Large intestine (tissue), 12 donors: Measurements from ENCODE around the gene CENPX. TPM values are rescaled to one million over a fixed set of nuclear protein-coding genes. Genes with fewer than 3 reads are reported as not detected.

ENCODE experiments used
- DNase-seq, 2 donors: peaks; one replicate each; pipeline versions ENCODE4 v3.0.0 to v3.0.0-alpha.2; 2013
- H3K27ac ChIP-seq: one replicate; pipeline ENCODE4 v1.5.1; 2013; ENCODE audit warnings: low read length
- H3K27me3 ChIP-seq: 2 replicates; pipeline ENCODE4 v1.6.1; 2013; ENCODE audit warnings: low read length; ENCODE audit not compliant: control insufficient read depth, insufficient read depth
- H3K36me3 ChIP-seq: 2 replicates; pipeline ENCODE4 v1.6.1; 2013; ENCODE audit warnings: low read length; ENCODE audit not compliant: control insufficient read depth, insufficient read depth
- H3K4me1 ChIP-seq: one replicate; pipeline ENCODE4 v1.6.1; 2013; ENCODE audit warnings: low read length; ENCODE audit not compliant: control insufficient read depth, insufficient read depth
- H3K4me3 ChIP-seq: one replicate; pipeline ENCODE4 v1.5.1; 2013; ENCODE audit warnings: low read length
- H3K9me3 ChIP-seq: one replicate; pipeline ENCODE4 v1.6.1; 2013; ENCODE audit warnings: mild to moderate bottlenecking, low read depth, low read length, moderate library complexity; ENCODE audit not compliant: control insufficient read depth
- WGBS: methylation state at CpG from one replicate; pipeline ENCODE4 v1.1.5; 2013; ENCODE audit warnings: low lambda C conversion rate; ENCODE audit not compliant: insufficient coverage; 5-methylcytosine and 5-hydroxymethylcytosine counted together
- long read RNA-seq, 11 donors: transcript quantifications; one replicate each; lab custom pipeline, GENCODE V29; 2026
- polyA plus RNA-seq: library from polyadenylated mRNA; unstranded; fragments of 120-200 nt; gene quantifications from one replicate; pipeline ENCODE4 v1.2.1, GENCODE V29; 2013

CENPX gene
- 48.0 TPM for polyA plus RNA-seq
- long read RNA-seq, donor 1, transcript CENPX-201 (4 exons, 751 nt) = major isoform, 19 of 27 reads
- long read RNA-seq, donor 1, partial matches to known transcripts = 0 of 27 reads
- long read RNA-seq, donor 1, other reads (novel, unspliced or antisense) = 0 of 27 reads
- long read RNA-seq, donor 2, transcript CENPX-201 (4 exons, 751 nt) = major isoform, 28 of 54 reads
- long read RNA-seq, donor 2, transcript CENPX-202 (5 exons, 805 nt) = minor isoform, 18 of 54 reads
- long read RNA-seq, donor 2, transcript CENPX-210 (5 exons, 730 nt) = minor isoform, 5 of 54 reads
- long read RNA-seq, donor 2, partial matches to known transcripts = 0 of 54 reads
- long read RNA-seq, donor 2, other reads (novel, unspliced or antisense) = 0 of 54 reads
- long read RNA-seq, donor 3 = 0 reads
- long read RNA-seq, donor 4, transcript CENPX-202 (5 exons, 805 nt) = major isoform, 5 of 8 reads
- long read RNA-seq, donor 4, partial matches to known transcripts = 0 of 8 reads
- long read RNA-seq, donor 4, other reads (novel, unspliced or antisense) = 0 of 8 reads
- long read RNA-seq, donor 5, transcript CENPX-201 (4 exons, 751 nt) = minor isoform, 9 of 33 reads
- long read RNA-seq, donor 5, transcript CENPX-202 (5 exons, 805 nt) = major isoform, 19 of 33 reads
- long read RNA-seq, donor 5, partial matches to known transcripts = 0 of 33 reads
- long read RNA-seq, donor 5, other reads (novel, unspliced or antisense) = 0 of 33 reads
- long read RNA-seq, donor 6, transcript CENPX-201 (4 exons, 751 nt) = minor isoform, 12 of 43 reads
- long read RNA-seq, donor 6, transcript CENPX-202 (5 exons, 805 nt) = major isoform, 13 of 43 reads
- long read RNA-seq, donor 6, partial matches to known transcripts = 0 of 43 reads
- long read RNA-seq, donor 6, other reads (novel, unspliced or antisense) = 14 of 43 reads
- long read RNA-seq, donor 7, transcript CENPX-201 (4 exons, 751 nt) = minor isoform, 6 of 23 reads
- long read RNA-seq, donor 7, transcript CENPX-202 (5 exons, 805 nt) = major isoform, 7 of 23 reads
- long read RNA-seq, donor 7, partial matches to known transcripts = 6 of 23 reads
- long read RNA-seq, donor 7, other reads (novel, unspliced or antisense) = 0 of 23 reads
- long read RNA-seq, donor 8, transcript CENPX-202 (5 exons, 805 nt) = minor isoform, 25 of 61 reads
- long read RNA-seq, donor 8, transcript CENPX-201 (4 exons, 751 nt) = major isoform, 33 of 61 reads
- long read RNA-seq, donor 8, partial matches to known transcripts = 0 of 61 reads
- long read RNA-seq, donor 8, other reads (novel, unspliced or antisense) = 0 of 61 reads
- long read RNA-seq, donor 9, transcript CENPX-202 (5 exons, 805 nt) = minor isoform, 14 of 35 reads
- long read RNA-seq, donor 9, transcript CENPX-201 (4 exons, 751 nt) = major isoform, 16 of 35 reads
- long read RNA-seq, donor 9, partial matches to known transcripts = 0 of 35 reads
- long read RNA-seq, donor 9, other reads (novel, unspliced or antisense) = 0 of 35 reads
- long read RNA-seq, donor 10, transcript CENPX-202 (5 exons, 805 nt) = minor isoform, 11 of 53 reads
- long read RNA-seq, donor 10, transcript CENPX-201 (4 exons, 751 nt) = major isoform, 26 of 53 reads
- long read RNA-seq, donor 10, partial matches to known transcripts = 6 of 53 reads
- long read RNA-seq, donor 10, other reads (novel, unspliced or antisense) = 0 of 53 reads
- long read RNA-seq, donor 11, transcript CENPX-201 (4 exons, 751 nt) = major isoform, 16 of 93 reads
- long read RNA-seq, donor 11, transcript CENPX-202 (5 exons, 805 nt) = minor isoform, 10 of 93 reads
- long read RNA-seq, donor 11, partial matches to known transcripts = 59 of 93 reads
- long read RNA-seq, donor 11, other reads (novel, unspliced or antisense) = 0 of 93 reads

DNA sequence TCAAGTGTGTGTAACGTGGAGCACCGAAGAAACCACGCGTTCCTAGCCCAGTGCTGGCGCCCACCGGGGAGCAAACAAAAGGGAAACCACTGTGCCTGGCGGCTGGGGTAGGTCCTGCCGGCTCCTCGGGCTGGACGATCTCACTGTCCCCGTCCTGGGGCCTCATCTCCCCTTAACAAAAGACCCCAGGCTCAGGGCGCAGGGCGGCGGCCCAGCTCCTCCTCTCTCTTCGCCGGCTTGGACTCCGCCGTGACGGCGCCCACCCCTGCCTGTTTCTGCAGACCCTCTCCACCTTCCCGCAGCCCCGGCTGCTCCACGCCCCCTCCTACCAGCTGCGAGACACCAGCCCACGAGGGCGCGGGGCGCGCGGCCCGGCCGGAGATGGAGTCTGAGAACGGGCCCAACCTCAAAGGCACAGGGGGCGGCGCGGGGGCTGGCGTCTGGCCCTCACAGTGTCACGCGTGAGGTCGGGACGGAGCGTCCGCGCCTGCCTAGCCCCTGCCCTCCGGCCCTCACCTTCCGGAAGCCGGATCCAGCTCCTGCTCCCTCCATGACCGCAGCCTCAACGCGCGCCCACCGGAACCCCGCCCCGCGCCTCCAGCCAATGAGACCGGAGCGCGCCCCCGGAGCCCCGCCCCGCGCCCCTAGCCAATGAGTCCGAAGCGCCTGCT lies at the start of gene CENPX:
CENPX (minus strand) TSS at position 569 of the 671 bp plus-strand sequence; CDS start at position 552, 17 bp downstream.
- H3K4me1 ChIP-seq = peaks cover 23% of the 10 kb centered on the region
- no peaks in the 10 kb centered on the region for H3K9me3 ChIP-seq
- H3K27me3 ChIP-seq = no peaks in the 10 kb centered on the region
- H3K4me3 ChIP-seq = peak within 1 kb of the TSS; percentile 97
- WGBS = no CpG with 5 or more reads among the region's 64 CpGs
- no peak within 1 kb of the TSS for H3K27ac ChIP-seq
- DNase-seq = no peak
- H3K36me3 ChIP-seq = peaks cover 27% of the 10 kb centered on the region

DNA sequence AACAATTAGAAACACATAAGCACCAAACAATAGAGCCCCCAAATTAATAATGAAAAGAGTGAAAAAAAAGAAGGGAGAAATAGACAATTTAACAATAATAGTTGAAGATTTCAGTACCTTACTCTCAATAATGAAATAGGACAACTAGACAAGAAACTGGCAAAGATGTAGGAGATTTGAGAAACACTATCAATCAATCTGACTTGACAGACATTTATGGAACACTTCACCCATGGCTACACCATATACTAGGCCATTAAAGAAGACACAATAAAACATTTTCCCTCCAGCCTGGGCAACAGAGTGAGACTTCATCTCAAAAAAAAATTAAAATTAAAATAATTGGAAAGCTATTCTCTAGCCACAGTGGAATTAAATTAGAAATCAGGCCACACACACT lies 47.9 kb upstream of the CENPX start:
- Histone ChIP-seq H3K4me1 (peaks cover 4% of the 10 kb centered on the region), H3K36me3 (no peaks in the 10 kb centered on the region), H3K4me3 (no peak overlapping the region), H3K9me3 (no peaks in the 10 kb centered on the region), H3K27ac (no peak overlapping the region), H3K27me3 (no peaks in the 10 kb centered on the region)
- no peak for DNase-seq

GRCh38 chr17:82065638-82066303 lies 43.1 kb upstream of the CENPX start, which contains the start of gene DUS1L:
Gene DUS1L, minus strand, starts transcription at chr17:82065804. Its CDS starts 745 bp downstream, at chr17:82065059.
- peaks cover 30% of the 10 kb centered on the region for H3K36me3 ChIP-seq
- no peak within 1 kb of the TSS for H3K27ac ChIP-seq
- H3K4me3 ChIP-seq = peak within 1 kb of the TSS; percentile 88
- WGBS = no CpG with 5 or more reads among the region's 88 CpGs
- DNase-seq = peak in 1 of 2 donors; percentile 62
- H3K27me3 ChIP-seq = no peaks in the 10 kb centered on the region
- no peaks in the 10 kb centered on the region for H3K9me3 ChIP-seq
- H3K4me1 ChIP-seq = peaks cover 12% of the 10 kb centered on the region

GRCh38 chr17:82065193-82065637 lies 42.5 kb upstream of the CENPX start:
- no peak for DNase-seq

GRCh38 chr17:82064433-82065192 lies 41.9 kb upstream of the CENPX start:
- peaks cover 12% of the 10 kb centered on the region for H3K4me1 ChIP-seq
- H3K27ac ChIP-seq = no peak overlapping the region
- DNase-seq = peak in 1 of 2 donors; percentile 30
- peaks cover 42% of the 10 kb centered on the region for H3K36me3 ChIP-seq
- H3K4me3 ChIP-seq = peak overlapping the region; percentile 88
- no peaks in the 10 kb centered on the region for H3K9me3 ChIP-seq
- no peaks in the 10 kb centered on the region for H3K27me3 ChIP-seq
- no CpG with 5 or more reads among the region's 36 CpGs for WGBS

More at GRCh38 chr17:82065193-82065637, 42.5 kb upstream of the CENPX start:
- Histone ChIP-seq H3K27ac (no peak overlapping the region), H3K9me3 (no peaks in the 10 kb centered on the region), H3K4me1 (peaks cover 12% of the 10 kb centered on the region), H3K27me3 (no peaks in the 10 kb centered on the region), H3K4me3 (peak overlapping the region; percentile 88), H3K36me3 (peaks cover 36% of the 10 kb centered on the region)
- no CpG with 5 or more reads among the region's 47 CpGs for WGBS

GRCh38 chr17:82063424-82064415 lies 41.0 kb upstream of the CENPX start:
- Histone ChIP-seq H3K36me3 (peaks cover 49% of the 10 kb centered on the region), H3K27ac (no peak overlapping the region), H3K4me3 (no peak overlapping the region), H3K4me1 (peaks cover 12% of the 10 kb centered on the region), H3K9me3 (no peaks in the 10 kb centered on the region), H3K27me3 (no peaks in the 10 kb centered on the region)
- DNase-seq = no peak
- WGBS = no CpG with 5 or more reads among the region's 20 CpGs

DNA sequence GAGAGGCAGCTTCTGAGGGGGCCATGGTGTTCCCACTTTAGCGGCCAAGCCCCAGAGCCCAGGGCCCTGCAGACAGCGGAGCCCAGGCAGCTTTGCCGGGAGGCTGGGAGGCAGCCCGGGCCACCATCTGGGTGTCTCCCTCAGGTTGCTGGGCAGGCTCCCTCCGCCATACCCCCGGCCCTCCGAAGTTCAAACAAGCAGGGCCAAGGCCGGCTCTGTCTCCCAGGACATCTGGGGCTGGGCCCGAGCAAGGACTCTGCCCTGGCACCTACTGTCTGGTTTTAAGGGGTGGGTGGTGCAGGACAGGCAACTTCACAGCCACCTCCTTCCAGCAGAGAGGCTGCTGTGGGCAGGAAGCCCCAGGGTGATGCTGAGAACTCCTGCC lies 40.3 kb upstream of the CENPX start:
- H3K4me3 ChIP-seq = no peak overlapping the region
- H3K4me1 ChIP-seq = peaks cover 12% of the 10 kb centered on the region
- no peak for DNase-seq
- no peaks in the 10 kb centered on the region for H3K9me3 ChIP-seq
- no peak overlapping the region for H3K27ac ChIP-seq
- no CpG with 5 or more reads among the region's 9 CpGs for WGBS
- no peaks in the 10 kb centered on the region for H3K27me3 ChIP-seq
- H3K36me3 ChIP-seq = peaks cover 57% of the 10 kb centered on the region
